Muscle layer of duodenum (tissue), 2 donors: ENCODE measurements around the gene POLR3E.
A peak's percentile ranks its signal among the peaks of the same experiment; 100 is the strongest.

ENCODE experiments used
- H3K27ac ChIP-seq: one replicate; pipeline ENCODE4 v1.7.0; 2013; ENCODE audit warnings: mild to moderate bottlenecking, low read length
- H3K27me3 ChIP-seq: one replicate; pipeline ENCODE4 v1.7.0; 2013; ENCODE audit warnings: low read depth, mild to moderate bottlenecking, control low read depth, low read length
- H3K36me3 ChIP-seq, 2 donors: one replicate each; pipeline ENCODE4 v1.7.0; 2013; ENCODE audit warnings: low read length in 2 of 2, control low read depth in 1 of 2, mild to moderate bottlenecking in 1 of 2; ENCODE audit not compliant: insufficient read depth in 2 of 2, control insufficient read depth in 1 of 2
- H3K4me1 ChIP-seq, 2 donors: one replicate each; pipeline ENCODE4 v1.7.0; 2013; ENCODE audit warnings: low read length in 2 of 2, mild to moderate bottlenecking in 2 of 2, control low read depth in 1 of 2, moderate library complexity in 1 of 2; ENCODE audit not compliant: insufficient read depth in 2 of 2, control insufficient read depth in 1 of 2
- H3K4me3 ChIP-seq, 2 donors: one replicate each; pipeline ENCODE4 v1.7.0; 2013; ENCODE audit warnings: low read length in 2 of 2, low read depth in 1 of 2, mild to moderate bottlenecking in 1 of 2
- H3K9me3 ChIP-seq, 2 donors: one replicate each; pipeline ENCODE4 v1.7.0; 2013; ENCODE audit warnings: low read length in 2 of 2, control low read depth in 1 of 2, mild to moderate bottlenecking in 1 of 2; ENCODE audit not compliant: control insufficient read depth in 1 of 2
- donor health status: healthy.

The POLR3E gene

GRCh38 chr16:22297114-22297870, at the start of gene POLR3E:
Gene POLR3E, plus strand, starts transcription at chr16:22297409. Its CDS starts 5,560 bp downstream, at chr16:22302969.
- H3K9me3 ChIP-seq = no peaks in the 10 kb centered on the region
- peaks cover 0 to 2% of the 10 kb centered on the region in 2 donors for H3K36me3 ChIP-seq
- peak within 1 kb of the TSS; percentile 94 to 95 for H3K4me3 ChIP-seq
- peak within 1 kb of the TSS; percentile 96 for H3K27ac ChIP-seq
- peaks cover 8 to 22% of the 10 kb centered on the region in 2 donors for H3K4me1 ChIP-seq
- H3K27me3 ChIP-seq = no peaks in the 10 kb centered on the region

GRCh38 chr16:22250522-22250921, 46.7 kb upstream of the POLR3E start:
- Histone ChIP-seq H3K36me3 (peaks cover 43 to 53% of the 10 kb centered on the region in 2 donors), H3K27ac (no peak overlapping the region), H3K27me3 (no peaks in the 10 kb centered on the region), H3K4me1 (no peaks in the 10 kb centered on the region), H3K9me3 (peaks cover 3 to 6% of the 10 kb centered on the region in 2 donors), H3K4me3 (no peak overlapping the region)

GRCh38 chr16:22252317-22252716, 44.9 kb upstream of the POLR3E start:
- Histone ChIP-seq H3K27me3 (no peaks in the 10 kb centered on the region), H3K9me3 (peaks cover 3 to 7% of the 10 kb centered on the region in 2 donors), H3K4me1 (no peaks in the 10 kb centered on the region), H3K27ac (no peak overlapping the region), H3K4me3 (no peak overlapping the region), H3K36me3 (peaks cover 47 to 57% of the 10 kb centered on the region in 2 donors)

- Histone ChIP-seq H3K9me3 (peaks cover 3 to 7% of the 10 kb centered on the region in 2 donors), H3K4me3 (no peak overlapping the region), H3K27ac (no peak overlapping the region), H3K4me1 (no peaks in the 10 kb centered on the region), H3K27me3 (no peaks in the 10 kb centered on the region), H3K36me3 (peaks cover 52 to 65% of the 10 kb centered on the region in 2 donors)
These were observed 43.9 kb upstream of the POLR3E start for GRCh38 chr16:22253272-22253671.

- Histone ChIP-seq H3K27ac (no peak overlapping the region), H3K4me3 (no peak overlapping the region), H3K9me3 (peaks cover 3 to 7% of the 10 kb centered on the region in 2 donors), H3K4me1 (no peaks in the 10 kb centered on the region), H3K27me3 (no peaks in the 10 kb centered on the region), H3K36me3 (peaks cover 58 to 81% of the 10 kb centered on the region in 2 donors)
These were observed 41.9 kb upstream of the POLR3E start for GRCh38 chr16:22255335-22255734.

- H3K36me3 ChIP-seq = peaks cover 49 to 66% of the 10 kb centered on the region in 2 donors
- H3K4me3 ChIP-seq = no peak overlapping the region
- no peak overlapping the region for H3K27ac ChIP-seq
- no peaks in the 10 kb centered on the region for H3K27me3 ChIP-seq
- H3K4me1 ChIP-seq = no peaks in the 10 kb centered on the region
- H3K9me3 ChIP-seq = peaks cover 3 to 7% of the 10 kb centered on the region in 2 donors
These were observed 39.8 kb upstream of the POLR3E start for GRCh38 chr16:22257440-22257839.

GRCh38 chr16:22260490-22260889, 36.7 kb upstream of the POLR3E start:
- Histone ChIP-seq H3K9me3 (peaks cover 0 to 2% of the 10 kb centered on the region in 2 donors), H3K4me3 (no peak overlapping the region), H3K4me1 (no peaks in the 10 kb centered on the region), H3K27ac (no peak overlapping the region), H3K36me3 (peaks cover 42 to 64% of the 10 kb centered on the region in 2 donors), H3K27me3 (no peaks in the 10 kb centered on the region)

GRCh38 chr16:22262460-22262859, 34.7 kb upstream of the POLR3E start:
- no peak overlapping the region for H3K27ac ChIP-seq
- peaks cover 40 to 70% of the 10 kb centered on the region in 2 donors for H3K36me3 ChIP-seq
- no peaks in the 10 kb centered on the region for H3K9me3 ChIP-seq

GRCh38 chr16:22264786-22265185, 32.4 kb upstream of the POLR3E start:
- Histone ChIP-seq H3K36me3 (peaks cover 28 to 69% of the 10 kb centered on the region in 2 donors), H3K4me3 (no peak overlapping the region), H3K4me1 (no peaks in the 10 kb centered on the region), H3K9me3 (no peaks in the 10 kb centered on the region), H3K27me3 (no peaks in the 10 kb centered on the region), H3K27ac (no peak overlapping the region)

More at GRCh38 chr16:22262460-22262859, 34.7 kb upstream of the POLR3E start:
- no peaks in the 10 kb centered on the region for H3K27me3 ChIP-seq
- H3K4me3 ChIP-seq = no peak overlapping the region
- no peaks in the 10 kb centered on the region for H3K4me1 ChIP-seq

GRCh38 chr16:22265351-22265750, 31.9 kb upstream of the POLR3E start:
- Histone ChIP-seq H3K27ac (no peak overlapping the region), H3K27me3 (no peaks in the 10 kb centered on the region), H3K4me1 (no peaks in the 10 kb centered on the region), H3K36me3 (peaks cover 22 to 68% of the 10 kb centered on the region in 2 donors), H3K9me3 (no peaks in the 10 kb centered on the region), H3K4me3 (no peak overlapping the region)

GRCh38 chr16:22266546-22266945, 30.7 kb upstream of the POLR3E start:
- Histone ChIP-seq H3K9me3 (no peaks in the 10 kb centered on the region), H3K27ac (no peak overlapping the region), H3K36me3 (peaks cover 16 to 70% of the 10 kb centered on the region in 2 donors), H3K4me3 (no peak overlapping the region), H3K27me3 (no peaks in the 10 kb centered on the region), H3K4me1 (no peaks in the 10 kb centered on the region)
